RWPE1 (cell line): ENCODE measurements around the gene KLF13.

Experiments
- CTCF ChIA-PET: fragments of 350-600 bp; sonication (Branson Sonifier 250); formaldehyde crosslinking; extraction: SDS; loops from one replicate; lab custom pipeline; 2021; lab: Yijun Ruan, JAX
- POLR2A ChIA-PET: fragments of 400-600 bp; formaldehyde crosslinking; extraction: SDS; loops from one replicate; lab custom pipeline; 2020; ENCODE audit warnings: antibody characterized with exemption; ENCODE audit not compliant: low non-redundant PET; lab: Yijun Ruan, JAX
- DNase-seq: peaks from one replicate; pipeline ENCODE4 v3.0.0; 2012; ENCODE audit warnings: low spot score
- H3K27ac ChIP-seq: fragments of 450-650 bp; 2 replicates; pipeline ENCODE4 v1.5.1; 2017
- TF ChIP-seq, protein P1 (sequence below): fragments of 450-650 bp; conservative IDR thresholded peaks from 2 replicates; pipeline ENCODE4 v1.5.1; 2017; ENCODE audit warnings: low read depth, mild to moderate bottlenecking

The KLF13 gene

GRCh38 chr15:31293655-31294054 is 33.0 kb upstream of the KLF13 start:
- POLR2A ChIA-PET, result no interaction called here
- TF ChIP-seq, protein P1, sequence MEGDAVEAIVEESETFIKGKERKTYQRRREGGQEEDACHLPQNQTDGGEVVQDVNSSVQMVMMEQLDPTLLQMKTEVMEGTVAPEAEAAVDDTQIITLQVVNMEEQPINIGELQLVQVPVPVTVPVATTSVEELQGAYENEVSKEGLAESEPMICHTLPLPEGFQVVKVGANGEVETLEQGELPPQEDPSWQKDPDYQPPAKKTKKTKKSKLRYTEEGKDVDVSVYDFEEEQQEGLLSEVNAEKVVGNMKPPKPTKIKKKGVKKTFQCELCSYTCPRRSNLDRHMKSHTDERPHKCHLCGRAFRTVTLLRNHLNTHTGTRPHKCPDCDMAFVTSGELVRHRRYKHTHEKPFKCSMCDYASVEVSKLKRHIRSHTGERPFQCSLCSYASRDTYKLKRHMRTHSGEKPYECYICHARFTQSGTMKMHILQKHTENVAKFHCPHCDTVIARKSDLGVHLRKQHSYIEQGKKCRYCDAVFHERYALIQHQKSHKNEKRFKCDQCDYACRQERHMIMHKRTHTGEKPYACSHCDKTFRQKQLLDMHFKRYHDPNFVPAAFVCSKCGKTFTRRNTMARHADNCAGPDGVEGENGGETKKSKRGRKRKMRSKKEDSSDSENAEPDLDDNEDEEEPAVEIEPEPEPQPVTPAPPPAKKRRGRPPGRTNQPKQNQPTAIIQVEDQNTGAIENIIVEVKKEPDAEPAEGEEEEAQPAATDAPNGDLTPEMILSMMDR, result no peak
- no peak for DNase-seq
- CTCF ChIA-PET, result no interaction called here
- H3K27ac ChIP-seq, result no peak overlapping the region

DNA sequence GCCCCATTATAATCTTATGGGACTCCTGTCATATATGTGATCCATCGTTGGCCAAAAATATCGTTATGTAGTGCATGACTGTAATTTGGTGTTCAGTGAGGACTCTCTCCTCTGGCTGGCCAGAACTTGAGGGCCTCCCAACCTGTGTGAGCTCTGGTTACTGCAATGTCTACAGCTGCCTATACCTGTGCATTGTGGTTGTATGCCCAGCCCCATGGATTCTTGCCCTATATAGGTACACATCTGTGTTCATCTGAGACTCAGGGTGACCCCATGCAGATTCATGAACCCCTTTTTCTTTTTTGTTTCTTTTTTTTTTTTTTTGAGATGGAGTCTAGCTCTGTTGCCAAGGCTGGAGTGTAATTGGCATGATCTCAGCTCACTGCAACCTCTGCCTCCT is 32.6 kb upstream of the KLF13 start:
- CTCF ChIA-PET, result interaction anchor here (0.6 kb wide), 1 partner anchor 9 kb away, joined by 5 read pairs; no protein-coding TSS in a partner anchor
- no peak overlapping the region for H3K27ac ChIP-seq
- DNase-seq, result no peak
- POLR2A ChIA-PET, result no interaction called here
- TF ChIP-seq, protein P1, result no peak

- no peak for DNase-seq
- ChIA-PET POLR2A (no interaction called here), CTCF (no interaction called here)
- H3K27ac ChIP-seq, result no peak overlapping the region
- TF ChIP-seq, protein P1, result no peak
Measured at GRCh38 chr15:31295658-31296057, 31.0 kb upstream of the KLF13 start.

- TF ChIP-seq, protein P1, result no peak
- CTCF ChIA-PET, result no interaction called here
- POLR2A ChIA-PET, result no interaction called here
Measured at GRCh38 chr15:31296219-31296645, 30.4 kb upstream of the KLF13 start.

GRCh38 chr15:31296646-31297574 is 29.7 kb upstream of the KLF13 start:
- POLR2A ChIA-PET, result no interaction called here
- TF ChIP-seq, protein P1, result no peak
- CTCF ChIA-PET, result interaction anchor here (0.7 kb wide), 1 partner anchor 1484 kb away, joined by 3 read pairs; no protein-coding TSS in a partner anchor
- DNase-seq, result peak; percentile 36
- H3K27ac ChIP-seq, result peak overlapping the region; percentile 77

More at GRCh38 chr15:31296219-31296645, 30.4 kb upstream of the KLF13 start:
- DNase-seq, result no peak
- H3K27ac ChIP-seq, result peak overlapping the region; percentile 77

- DNase-seq, result no peak
- POLR2A ChIA-PET, result no interaction called here
- peak overlapping the region; percentile 77 for H3K27ac ChIP-seq
- TF ChIP-seq, protein P1, result no peak
- CTCF ChIA-PET, result interaction anchor here (0.6 kb wide), 1 partner anchor 45 kb away, joined by 3 read pairs; no protein-coding TSS in a partner anchor
Measured at GRCh38 chr15:31297575-31298456, 28.8 kb upstream of the KLF13 start.
